Measurements from ENCODE around the gene GPATCH2L. TPM values are rescaled to one million over a fixed set of nuclear protein-coding genes. Genes with fewer than 3 reads are reported as not detected.

Gene GPATCH2L
- total RNA-seq, 3 donors from 2014 or later, result 33.9 to 59.3 (median 40.9) TPM

GRCh38 chr14:76121089-76121748, 30.5 kb upstream of the GPATCH2L start:
- DNase-seq (no peak), ATAC-seq (no peak)
- H3K9me3 ChIP-seq, result no peaks in the 10 kb centered on the region
- TF ChIP-seq CTCF (IDR thresholded peaks at IDR 0.05), result no peak
- no peaks in the 10 kb centered on the region for H3K36me3 ChIP-seq (ENCODE audit: low read depth)
- no peak overlapping the region for H3K4me3 ChIP-seq
- intact Hi-C loops (cut with DNase I, micrococcal nuclease), result no loop called here
- H3K4me1 ChIP-seq (ENCODE audit: low read depth), result no peaks in the 10 kb centered on the region

- Histone ChIP-seq H3K4me1 (ENCODE audit: low read depth) (no peaks in the 10 kb centered on the region), H3K9me3 (no peaks in the 10 kb centered on the region), H3K4me3 (no peak overlapping the region), H3K36me3 (ENCODE audit: low read depth) (no peaks in the 10 kb centered on the region)
- ATAC-seq (no peak), DNase-seq (no peak)
- no peak for TF ChIP-seq CTCF (IDR thresholded peaks at IDR 0.05)
- intact Hi-C loops (cut with DNase I, micrococcal nuclease), result no loop called here
These were observed 28.1 kb upstream of the GPATCH2L start for GRCh38 chr14:76123426-76124225.

GRCh38 chr14:76125511-76125910, 26.2 kb upstream of the GPATCH2L start:
- Histone ChIP-seq H3K4me3 (no peak overlapping the region), H3K9me3 (no peaks in the 10 kb centered on the region), H3K36me3 (ENCODE audit: low read depth) (no peaks in the 10 kb centered on the region), H3K4me1 (ENCODE audit: low read depth) (no peaks in the 10 kb centered on the region)
- intact Hi-C loops (cut with DNase I, micrococcal nuclease), result no loop called here
- no peak for TF ChIP-seq CTCF (IDR thresholded peaks at IDR 0.05)
- ATAC-seq, result no peak
- DNase-seq, result no peak

GRCh38 chr14:76126076-76126475, 25.6 kb upstream of the GPATCH2L start:
- intact Hi-C loops (cut with DNase I, micrococcal nuclease), result no loop called here
- no peak for TF ChIP-seq CTCF (IDR thresholded peaks at IDR 0.05)
- no peak overlapping the region for H3K4me3 ChIP-seq
- no peaks in the 10 kb centered on the region for H3K9me3 ChIP-seq
- no peak for DNase-seq
- ATAC-seq, result no peak
- no peaks in the 10 kb centered on the region for H3K36me3 ChIP-seq (ENCODE audit: low read depth)
- H3K4me1 ChIP-seq (ENCODE audit: low read depth), result no peaks in the 10 kb centered on the region

GRCh38 chr14:76129851-76130576, 21.7 kb upstream of the GPATCH2L start:
- Histone ChIP-seq H3K36me3 (ENCODE audit: low read depth) (no peaks in the 10 kb centered on the region), H3K4me1 (ENCODE audit: low read depth) (no peaks in the 10 kb centered on the region), H3K9me3 (no peaks in the 10 kb centered on the region), H3K4me3 (no peak overlapping the region)
- DNase-seq (no peak), ATAC-seq (no peak)
- TF ChIP-seq CTCF (IDR thresholded peaks at IDR 0.05), result no peak
- intact Hi-C loops (cut with DNase I, micrococcal nuclease), result no loop called here

All from mucosa of descending colon (tissue), 3 donors.